ENCODE data around the gene TACSTD2.
"Not testable (repeated sequence)": the region's sequence is repeated elsewhere in the genome, so short reads cannot be mapped to it uniquely, and the experiment has no call there.

Gene TACSTD2

GRCh38 chr1:58608945-58609344 is 31.9 kb upstream of the TACSTD2 start:
- Histone ChIP-seq H3K4me3 (ENCODE audit: low read depth, low read length) (no peak overlapping the region), H3K9ac (ENCODE audit: low read length) (no peak overlapping the region), H3K36me3 (ENCODE audit: control insufficient read depth, insufficient read depth, low read length) (no peaks in the 10 kb centered on the region), H3K9me3 (ENCODE audit: control insufficient read depth, insufficient read depth, low read depth, low read length) (no peaks in the 10 kb centered on the region), H3K27ac (ENCODE audit: low read depth, low read length) (no peak overlapping the region), H3K4me1 (ENCODE audit: control insufficient read depth, insufficient read depth, low read length) (no peaks in the 10 kb centered on the region), H3K27me3 (ENCODE audit: control insufficient read depth, insufficient read depth, low read length) (no peaks in the 10 kb centered on the region)

DNA sequence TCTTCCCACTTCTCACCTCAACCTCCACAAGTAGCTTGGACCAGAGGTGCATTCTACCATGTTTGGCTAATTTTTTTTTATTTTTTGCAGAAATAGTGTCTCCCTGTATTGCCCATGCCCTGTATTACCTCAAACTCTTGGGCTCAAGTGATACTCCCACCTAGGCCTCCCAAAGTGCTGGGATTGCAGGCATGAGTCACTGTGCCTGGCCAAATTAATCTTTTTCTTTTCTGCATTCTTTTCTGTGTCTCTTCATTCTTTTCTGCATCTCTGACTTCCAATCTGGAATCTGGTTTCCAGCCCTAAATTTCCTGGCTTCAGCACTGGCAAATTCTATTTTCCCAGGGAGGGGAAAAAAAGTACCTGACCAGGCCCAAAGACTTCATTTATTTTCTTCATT is 31.2 kb upstream of the TACSTD2 start:
- H3K27me3 ChIP-seq (ENCODE audit: control insufficient read depth, insufficient read depth, low read length) = no peaks in the 10 kb centered on the region
- no peak overlapping the region for H3K9ac ChIP-seq (ENCODE audit: low read length)
- no peak overlapping the region for H3K27ac ChIP-seq (ENCODE audit: low read depth, low read length)
- no peaks in the 10 kb centered on the region for H3K36me3 ChIP-seq (ENCODE audit: control insufficient read depth, insufficient read depth, low read length)
- no peak overlapping the region for H3K4me3 ChIP-seq (ENCODE audit: low read depth, low read length)
- no peaks in the 10 kb centered on the region for H3K4me1 ChIP-seq (ENCODE audit: control insufficient read depth, insufficient read depth, low read length)
- no peaks in the 10 kb centered on the region for H3K9me3 ChIP-seq (ENCODE audit: control insufficient read depth, insufficient read depth, low read depth, low read length)

- no peak overlapping the region for H3K27ac ChIP-seq (ENCODE audit: low read depth, low read length)
- H3K9ac ChIP-seq (ENCODE audit: low read length) = no peak overlapping the region
- no peaks in the 10 kb centered on the region for H3K27me3 ChIP-seq (ENCODE audit: control insufficient read depth, insufficient read depth, low read length)
- no peaks in the 10 kb centered on the region for H3K4me1 ChIP-seq (ENCODE audit: control insufficient read depth, insufficient read depth, low read length)
- H3K4me3 ChIP-seq (ENCODE audit: low read depth, low read length) = no peak overlapping the region
- no peaks in the 10 kb centered on the region for H3K36me3 ChIP-seq (ENCODE audit: control insufficient read depth, insufficient read depth, low read length)
- H3K9me3 ChIP-seq (ENCODE audit: control insufficient read depth, insufficient read depth, low read depth, low read length) = no peaks in the 10 kb centered on the region
Observed at GRCh38 chr1:58607391-58607790, 30.3 kb upstream of the TACSTD2 start.

GRCh38 chr1:58601921-58602320 is 24.9 kb upstream of the TACSTD2 start:
- H3K4me3 ChIP-seq (ENCODE audit: low read depth, low read length) = not testable (repeated sequence)

GRCh38 chr1:58597996-58598395 is 20.9 kb upstream of the TACSTD2 start:
- Histone ChIP-seq H3K4me3 (ENCODE audit: low read depth, low read length) (no peak overlapping the region), H3K4me1 (ENCODE audit: control insufficient read depth, insufficient read depth, low read length) (no peaks in the 10 kb centered on the region), H3K27ac (ENCODE audit: low read depth, low read length) (no peak overlapping the region), H3K9ac (ENCODE audit: low read length) (no peak overlapping the region), H3K9me3 (ENCODE audit: control insufficient read depth, insufficient read depth, low read depth, low read length) (no peaks in the 10 kb centered on the region), H3K27me3 (ENCODE audit: control insufficient read depth, insufficient read depth, low read length) (no peaks in the 10 kb centered on the region), H3K36me3 (ENCODE audit: control insufficient read depth, insufficient read depth, low read length) (no peaks in the 10 kb centered on the region)

More at GRCh38 chr1:58601921-58602320, 24.9 kb upstream of the TACSTD2 start:
- H3K36me3 ChIP-seq (ENCODE audit: control insufficient read depth, insufficient read depth, low read length); H3K9me3 ChIP-seq (ENCODE audit: control insufficient read depth, insufficient read depth, low read depth, low read length); H3K27ac ChIP-seq (ENCODE audit: low read depth, low read length); H3K4me1 ChIP-seq (ENCODE audit: control insufficient read depth, insufficient read depth, low read length); H3K27me3 ChIP-seq (ENCODE audit: control insufficient read depth, insufficient read depth, low read length); H3K9ac ChIP-seq (ENCODE audit: low read length): not testable (repeated sequence)

- no peaks in the 10 kb centered on the region for H3K27me3 ChIP-seq (ENCODE audit: control insufficient read depth, insufficient read depth, low read length)
- no peak overlapping the region for H3K27ac ChIP-seq (ENCODE audit: low read depth, low read length)
- no peak overlapping the region for H3K9ac ChIP-seq (ENCODE audit: low read length)
- no peaks in the 10 kb centered on the region for H3K9me3 ChIP-seq (ENCODE audit: control insufficient read depth, insufficient read depth, low read depth, low read length)
- H3K36me3 ChIP-seq (ENCODE audit: control insufficient read depth, insufficient read depth, low read length) = no peaks in the 10 kb centered on the region
- H3K4me3 ChIP-seq (ENCODE audit: low read depth, low read length) = no peak overlapping the region
- no peaks in the 10 kb centered on the region; the same call in 1 of the 2 replicates for H3K4me1 ChIP-seq (ENCODE audit: control insufficient read depth, insufficient read depth, low read length)
Observed at GRCh38 chr1:58597076-58597475, 20.0 kb upstream of the TACSTD2 start.

GRCh38 chr1:58596631-58597052 is 19.6 kb upstream of the TACSTD2 start:
- Histone ChIP-seq H3K4me1 (ENCODE audit: control insufficient read depth, insufficient read depth, low read length) (no peaks in the 10 kb centered on the region; the same call in 1 of the 2 replicates), H3K9ac (ENCODE audit: low read length) (no peak overlapping the region), H3K36me3 (ENCODE audit: control insufficient read depth, insufficient read depth, low read length) (no peaks in the 10 kb centered on the region), H3K9me3 (ENCODE audit: control insufficient read depth, insufficient read depth, low read depth, low read length) (no peaks in the 10 kb centered on the region), H3K4me3 (ENCODE audit: low read depth, low read length) (no peak overlapping the region), H3K27me3 (ENCODE audit: control insufficient read depth, insufficient read depth, low read length) (no peaks in the 10 kb centered on the region; the same call in 1 of the 2 replicates), H3K27ac (ENCODE audit: low read depth, low read length) (no peak overlapping the region)

GRCh38 chr1:58594546-58594945 is 17.5 kb upstream of the TACSTD2 start:
- H3K9ac ChIP-seq (ENCODE audit: low read length) = no peak overlapping the region
- no peaks in the 10 kb centered on the region; the same call in 1 of the 2 replicates for H3K27me3 ChIP-seq (ENCODE audit: control insufficient read depth, insufficient read depth, low read length)
- H3K36me3 ChIP-seq (ENCODE audit: control insufficient read depth, insufficient read depth, low read length) = no peaks in the 10 kb centered on the region
- no peak overlapping the region for H3K4me3 ChIP-seq (ENCODE audit: low read depth, low read length)
- no peaks in the 10 kb centered on the region for H3K9me3 ChIP-seq (ENCODE audit: control insufficient read depth, insufficient read depth, low read depth, low read length)
- no peaks in the 10 kb centered on the region; the same call in 1 of the 2 replicates for H3K4me1 ChIP-seq (ENCODE audit: control insufficient read depth, insufficient read depth, low read length)
- H3K27ac ChIP-seq (ENCODE audit: low read depth, low read length) = no peak overlapping the region

DNA sequence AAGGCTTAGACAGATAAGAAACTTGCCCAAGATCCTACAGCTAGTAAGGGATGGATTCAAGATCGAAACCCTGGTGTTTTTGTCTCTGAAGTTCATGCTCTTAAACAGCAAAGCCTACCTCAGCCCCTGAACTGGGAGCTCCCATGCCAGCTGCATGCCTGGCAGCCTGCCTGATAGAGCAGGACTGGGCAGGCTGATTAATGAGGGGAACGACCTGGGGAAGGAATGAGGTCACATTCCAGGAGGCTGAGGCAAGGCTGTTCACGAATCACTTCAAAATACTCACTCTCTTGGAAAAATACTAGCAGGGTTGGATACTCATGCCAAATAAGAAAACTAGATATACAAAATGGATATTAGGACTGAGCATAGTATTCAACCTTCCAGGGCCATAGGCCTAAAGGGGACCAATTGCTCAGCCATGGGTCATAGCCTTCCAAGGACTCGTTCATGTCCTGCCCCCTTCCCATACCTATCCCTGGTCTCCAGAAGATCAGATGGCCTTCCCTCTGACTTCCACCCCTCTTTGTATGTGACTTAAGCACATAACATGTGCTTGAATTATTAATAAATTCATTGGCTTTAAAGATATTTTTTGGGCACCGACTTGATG is 15.6 kb upstream of the TACSTD2 start:
- no peaks in the 10 kb centered on the region; the same call in 1 of the 2 replicates for H3K4me1 ChIP-seq (ENCODE audit: control insufficient read depth, insufficient read depth, low read length)
- H3K9ac ChIP-seq (ENCODE audit: low read length) = no peak overlapping the region
- H3K27ac ChIP-seq (ENCODE audit: low read depth, low read length) = no peak overlapping the region
- H3K27me3 ChIP-seq (ENCODE audit: control insufficient read depth, insufficient read depth, low read length) = no peaks in the 10 kb centered on the region; the same call in 1 of the 2 replicates
- no peaks in the 10 kb centered on the region for H3K9me3 ChIP-seq (ENCODE audit: control insufficient read depth, insufficient read depth, low read depth, low read length)
- no peaks in the 10 kb centered on the region for H3K36me3 ChIP-seq (ENCODE audit: control insufficient read depth, insufficient read depth, low read length)
- no peak overlapping the region for H3K4me3 ChIP-seq (ENCODE audit: low read depth, low read length)

DNA sequence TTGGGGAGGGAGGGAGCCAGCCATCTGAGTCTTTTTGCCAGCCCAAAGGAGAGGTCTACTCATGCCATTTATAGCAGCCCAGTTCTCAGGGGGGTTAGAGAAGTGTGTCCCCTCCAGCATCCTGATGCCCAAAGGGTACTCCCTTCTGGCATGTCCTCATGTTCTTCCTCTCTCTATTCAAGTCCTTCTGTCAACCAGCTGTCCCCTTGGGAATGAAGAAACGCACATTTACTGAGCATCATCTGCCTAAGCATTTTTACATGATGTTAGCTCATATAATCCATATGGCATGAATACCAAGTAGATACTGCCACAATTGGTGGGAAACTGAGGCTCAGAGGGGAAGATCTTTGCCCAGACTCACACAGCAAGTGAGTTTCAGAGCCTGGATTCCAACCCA is 14.8 kb upstream of the TACSTD2 start:
- Histone ChIP-seq H3K4me3 (ENCODE audit: low read depth, low read length) (no peak overlapping the region), H3K27ac (ENCODE audit: low read depth, low read length) (no peak overlapping the region), H3K9me3 (ENCODE audit: control insufficient read depth, insufficient read depth, low read depth, low read length) (no peaks in the 10 kb centered on the region), H3K4me1 (ENCODE audit: control insufficient read depth, insufficient read depth, low read length) (no peaks in the 10 kb centered on the region; the same call in 1 of the 2 replicates), H3K9ac (ENCODE audit: low read length) (no peak overlapping the region), H3K36me3 (ENCODE audit: control insufficient read depth, insufficient read depth, low read length) (no peaks in the 10 kb centered on the region), H3K27me3 (ENCODE audit: control insufficient read depth, insufficient read depth, low read length) (no peaks in the 10 kb centered on the region; the same call in 1 of the 2 replicates)

DNA sequence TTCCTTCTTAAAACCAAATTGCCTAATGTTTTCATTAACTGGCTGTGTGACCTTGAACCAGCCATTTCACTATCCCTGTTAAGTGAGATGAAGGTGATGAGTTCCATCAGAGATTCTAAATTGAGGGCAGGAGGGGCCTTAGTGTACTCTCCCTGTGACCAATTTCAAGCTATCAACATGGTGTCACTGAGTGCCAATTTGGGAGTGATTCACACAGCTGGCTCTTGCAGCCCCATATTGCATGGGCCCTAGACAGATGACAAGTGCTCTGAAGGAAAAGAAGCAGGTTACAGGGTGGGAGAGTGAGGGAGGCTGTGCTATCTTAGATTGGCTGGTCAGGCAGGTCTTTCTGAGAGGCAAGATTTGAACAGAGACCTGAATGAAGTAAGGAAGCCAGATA is 13.0 kb upstream of the TACSTD2 start:
- Histone ChIP-seq H3K9ac (ENCODE audit: low read length) (no peak overlapping the region), H3K4me1 (ENCODE audit: control insufficient read depth, insufficient read depth, low read length) (no peaks in the 10 kb centered on the region; the same call in 1 of the 2 replicates), H3K27ac (ENCODE audit: low read depth, low read length) (no peak overlapping the region), H3K9me3 (ENCODE audit: control insufficient read depth, insufficient read depth, low read depth, low read length) (no peaks in the 10 kb centered on the region), H3K36me3 (ENCODE audit: control insufficient read depth, insufficient read depth, low read length) (no peaks in the 10 kb centered on the region), H3K4me3 (ENCODE audit: low read depth, low read length) (no peak overlapping the region), H3K27me3 (ENCODE audit: control insufficient read depth, insufficient read depth, low read length) (no peaks in the 10 kb centered on the region; the same call in 1 of the 2 replicates)

Measured in HUES6 (cell line).